ENCODE results near the gene MCOLN2. TPM values are rescaled to one million over a fixed set of nuclear protein-coding genes. Genes with fewer than 3 reads are reported as not detected.

The MCOLN2 gene
- total and polyA plus RNA-seq, 2 of the 8 experiments (the other 6 are each of a cell fraction or from before 2014, with no cell fraction given): 1.7 to 6.1 TPM

DNA sequence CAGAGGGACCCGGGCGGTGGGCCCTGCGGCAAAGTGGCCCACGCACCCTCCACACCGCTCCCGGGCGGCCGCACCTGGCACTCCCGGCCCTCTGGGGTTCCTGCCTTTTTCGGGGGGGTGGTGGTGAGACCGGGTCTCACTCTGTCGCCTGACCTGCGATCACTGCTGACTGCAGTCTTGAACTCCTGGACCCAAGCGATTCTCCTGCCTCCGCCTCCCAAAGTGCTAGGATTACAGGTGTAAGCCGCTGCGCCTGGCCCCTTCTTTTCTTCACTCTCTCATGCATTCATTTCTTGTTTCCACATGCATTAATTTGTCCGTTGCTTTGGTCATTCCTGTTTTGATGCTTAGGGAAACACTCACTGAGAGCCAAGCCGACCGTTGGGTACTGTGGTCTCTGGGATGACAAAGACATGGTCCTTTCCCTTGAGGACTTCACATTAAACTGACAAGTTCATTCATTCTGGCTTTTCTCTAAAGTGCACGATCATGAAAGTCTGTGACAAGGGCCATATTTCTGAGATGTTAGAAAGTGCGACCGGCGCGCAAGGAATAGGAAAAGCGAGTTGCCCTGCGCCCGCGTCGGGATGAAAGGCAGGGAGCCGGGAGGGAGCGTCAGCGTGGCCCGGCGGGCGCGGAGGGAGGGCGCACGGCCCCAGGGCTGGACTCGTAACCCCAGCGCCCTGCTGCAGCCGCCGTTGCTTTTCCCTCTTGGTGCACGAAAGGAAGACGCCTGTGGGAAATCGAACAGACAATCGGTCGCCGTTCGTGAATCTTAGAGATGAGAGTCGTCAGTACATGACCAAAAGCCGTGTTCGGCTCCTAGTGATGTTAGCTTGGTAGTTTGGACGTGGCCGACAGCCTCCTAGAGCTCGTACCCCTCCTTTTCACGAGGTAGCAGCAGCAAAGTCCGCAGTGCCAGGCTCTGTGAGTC lies 1.0 kb upstream of the MCOLN2 start:
- Histone ChIP-seq H2BK120ac (replicated peaks; ENCODE audit: low read depth, low read length) (no peak overlapping the region), H2BK15ac (ENCODE audit: low read length) (no peak overlapping the region), H3K56ac (replicated peaks; ENCODE audit: insufficient read length, low read depth, low read length) (no peak overlapping the region), H3K27ac (ENCODE audit: low read depth, low read length) (no peak overlapping the region), H4K8ac (ENCODE audit: extremely low read depth, insufficient read depth, low read length) (no peak overlapping the region), H3K79me1 (ENCODE audit: low read depth, low read length) (no peaks in the 10 kb centered on the region), H3K18ac (ENCODE audit: extremely low read depth, low read length) (no peak overlapping the region), H2AFZ (ENCODE audit: low read length) (peak overlapping the region; percentile 7; the same call in 1 of the 2 replicates), H3K9me3 (ENCODE audit: insufficient read depth in 2 of 2, low read depth in 1 of 2, low read length in 1 of 2) (no peaks in the 10 kb centered on the region), H2AK5ac (ENCODE audit: low read depth, low read length) (no peak overlapping the region), H3K9ac (replicated peaks in 1 of 4; ENCODE audit: extremely low read depth in 1 of 4, low read depth in 3 of 4, low read length in 3 of 4) (no peak overlapping the region), H3K23me2 (ENCODE audit: low read depth, low read length) (peaks cover 12% of the 10 kb centered on the region), H3K79me2 (ENCODE audit: control insufficient read depth in 1 of 2, insufficient read depth in 2 of 2, low read length in 2 of 2) (no peaks in the 10 kb centered on the region), H3K4me1 (replicated peaks in 1 of 4; ENCODE audit: control insufficient read depth in 3 of 4, insufficient read depth in 4 of 4, low read length in 3 of 4) (peaks cover 0 to 2% (median 0%) of the 10 kb centered on the region in 4 experiments; a peak in 2 of 7 replicates), H2BK20ac (ENCODE audit: low read length) (no peak overlapping the region), H3K36me3 (ENCODE audit: control insufficient read depth in 2 of 4, insufficient read depth in 4 of 4, low read length in 3 of 4) (no peaks in the 10 kb centered on the region), H3K27me3 (replicated peaks in 1 of 4; ENCODE audit: control insufficient read depth in 3 of 4, extremely low read depth in 1 of 4, insufficient read depth in 3 of 4, low read length in 3 of 4) (peaks cover 19 to 43% (median 32%) of the 10 kb centered on the region in 4 experiments), H3K4me2 (ENCODE audit: insufficient read depth in 1 of 2, low read depth in 2 of 2, low read length in 2 of 2) (peak overlapping the region; percentile 73 to 84), H2BK5ac (ENCODE audit: low read depth, low read length) (no peak overlapping the region), H3K23ac (ENCODE audit: insufficient read length) (no peak overlapping the region), H3K4ac (replicated peaks; ENCODE audit: insufficient read length, low read depth, low read length) (no peak overlapping the region), H4K5ac (ENCODE audit: insufficient read length, low read depth, low read length) (no peak overlapping the region), H4K20me1 (replicated peaks in 1 of 2; ENCODE audit: control insufficient read depth in 1 of 2, insufficient read depth in 2 of 2, low read length in 2 of 2) (peaks cover 0 to 3% of the 10 kb centered on the region in 2 experiments), H2BK12ac (ENCODE audit: low read depth, low read length) (no peak overlapping the region), H4K91ac (replicated peaks; ENCODE audit: insufficient read length, low read length) (no peak overlapping the region), H3K4me3 (ENCODE audit: extremely low read depth in 1 of 4, insufficient read depth in 2 of 4, low read depth in 3 of 4, low read length in 4 of 4) (peak overlapping the region; percentile 50 to 64 (median 56)), H3K14ac (ENCODE audit: insufficient read length) (no peak overlapping the region)
- WGBS, 2 experiments (ENCODE audit: extremely low coverage in 1 of 2, insufficient coverage in 1 of 2, insufficient read length in 1 of 2, insufficient replicate concordance in 2 of 2, low coverage in 1 of 2, low lambda C conversion rate in 2 of 2, missing lambda C conversion rate in 1 of 2): 3% methylated on average over 57 of the region's 58 CpGs; no CpG with 5 or more reads in 1 of the 2 experiments
- CTCF ChIA-PET (ENCODE audit: partially characterized antibody): no interaction called here
- DNase-seq (ENCODE audit: low read depth in 1 of 2, low spot score in 2 of 2): peak in 1 of 2 experiments; percentile 70
- POLR2A ChIA-PET (ENCODE audit: partially characterized antibody): no interaction called here
- TF ChIP-seq BRCA1 (IDR thresholded peaks at IDR 0.05; ENCODE audit: low read depth, low read length) (no peak), RAD21 (IDR thresholded peaks at IDR 0.05 in 1 of 2, conservative IDR thresholded peaks at IDR 0.05 in 1 of 2; ENCODE audit: low read depth in 2 of 2, low read length in 2 of 2) (no peak), ASH2L (IDR thresholded peaks at IDR 0.05; ENCODE audit: low read length) (peak; percentile 20), KDM4A (IDR thresholded peaks at IDR 0.05; ENCODE audit: low read depth, low read length, severe bottlenecking) (peak; percentile 0), SUZ12 (IDR thresholded peaks at IDR 0.05; ENCODE audit: low read length) (peak; percentile 93), EZH2 (IDR thresholded peaks at IDR 0.05; ENCODE audit: low read depth, low read length, severe bottlenecking) (peak; percentile 91), BCL11A (IDR thresholded peaks at IDR 0.05; ENCODE audit: low read depth in 2 of 2, low read length in 2 of 2) (no peak), SIRT6 (IDR thresholded peaks at IDR 0.05; ENCODE audit: low read length) (no peak), JUN (IDR thresholded peaks at IDR 0.05; ENCODE audit: low read depth, low read length) (no peak)
- TF ChIP-seq, protein P1, sequence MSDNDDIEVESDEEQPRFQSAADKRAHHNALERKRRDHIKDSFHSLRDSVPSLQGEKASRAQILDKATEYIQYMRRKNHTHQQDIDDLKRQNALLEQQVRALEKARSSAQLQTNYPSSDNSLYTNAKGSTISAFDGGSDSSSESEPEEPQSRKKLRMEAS (IDR thresholded peaks at IDR 0.05): peak; percentile 19; the same call in 1 of the 2 replicates
- peak; percentile 55 for FAIRE-seq

Data from H1 (cell line).